GM23248 (cell line): Measurements from ENCODE around the gene TYW1B. TPM values are rescaled to one million over a fixed set of nuclear protein-coding genes. Genes with fewer than 3 reads are reported as not detected.
"Not testable (repeated sequence)": the region's sequence is repeated elsewhere in the genome, so short reads cannot be mapped to it uniquely, and the experiment has no call there.

Source experiments
- DNase-seq: peaks from one replicate; pipeline ENCODE4 v3.0.0-alpha.2; 2015
- H2AFZ ChIP-seq: fragments of 200-600 bp; sonication (generic); 2 replicates; pipeline ENCODE4 v1.6.1; 2016; ENCODE audit warnings: antibody characterized with exemption
- H3F3A ChIP-seq: fragments of 200-600 bp; sonication (generic); 2 replicates; pipeline ENCODE4 v1.6.1; 2016; ENCODE audit warnings: mild to moderate bottlenecking, antibody characterized with exemption, mixed run types; ENCODE audit not compliant: insufficient read depth
- H3K27ac ChIP-seq: fragments of 200-600 bp; sonication (generic); 2 replicates; pipeline ENCODE4 v1.5.1; 2016; ENCODE audit warnings: mild to moderate bottlenecking
- H3K27me3 ChIP-seq: fragments of 200-600 bp; sonication (generic); replicated peaks from 2 replicates; pipeline ENCODE4 v1.6.1; 2016; ENCODE audit warnings: mild to moderate bottlenecking; ENCODE audit not compliant: insufficient read depth
- H3K36me3 ChIP-seq: fragments of 200-600 bp; sonication (generic); 2 replicates; pipeline ENCODE4 v1.6.1; 2016; ENCODE audit warnings: low read depth, mild to moderate bottlenecking
- H3K4me1 ChIP-seq: fragments of 200-600 bp; sonication (generic); 2 replicates; pipeline ENCODE4 v1.6.1; 2016; ENCODE audit warnings: mild to moderate bottlenecking; ENCODE audit not compliant: insufficient read depth
- H3K4me2 ChIP-seq: fragments of 200-600 bp; sonication (generic); one replicate; pipeline ENCODE4 v1.6.1; 2016; ENCODE audit warnings: mild to moderate bottlenecking; ENCODE audit not compliant: unreplicated experiment
- H3K4me3 ChIP-seq: fragments of 200-600 bp; sonication (generic); 2 replicates; pipeline ENCODE4 v1.5.1; 2016; ENCODE audit warnings: mild to moderate bottlenecking
- H3K79me2 ChIP-seq: fragments of 200-600 bp; sonication (generic); 2 replicates; pipeline ENCODE4 v1.6.1; 2016; ENCODE audit warnings: mild to moderate bottlenecking; ENCODE audit not compliant: insufficient read depth
- H3K9ac ChIP-seq: fragments of 200-600 bp; sonication (generic); 2 replicates; pipeline ENCODE4 v1.6.1; 2016; ENCODE audit warnings: mild to moderate bottlenecking
- H3K9me2 ChIP-seq: fragments of 200-600 bp; sonication (generic); 2 replicates; pipeline ENCODE4 v1.6.1; 2016; ENCODE audit warnings: mixed run types, mild to moderate bottlenecking, moderate library complexity; ENCODE audit not compliant: insufficient read depth
- H3K9me3 ChIP-seq: fragments of 200-600 bp; sonication (generic); one replicate; pipeline ENCODE4 v1.6.1; 2017; ENCODE audit warnings: low read depth
- H4K20me1 ChIP-seq: fragments of 200-600 bp; sonication (generic); 2 replicates; pipeline ENCODE4 v1.6.0; 2016; ENCODE audit not compliant: insufficient read depth
- EZH2 ChIP-seq: fragments of 200-600 bp; sonication (generic); IDR thresholded peaks from 2 replicates; pipeline ENCODE4 v1.6.1; 2018; ENCODE audit warnings: antibody characterized with exemption, mild to moderate bottlenecking; ENCODE audit not compliant: insufficient read depth, poor library complexity, severe bottlenecking
- EZH2phosphoT487 ChIP-seq: fragments of 200-600 bp; sonication (generic); IDR thresholded peaks from 2 replicates; pipeline ENCODE4 v1.6.1; 2018; ENCODE audit warnings: antibody characterized with exemption, moderate library complexity, mild to moderate bottlenecking, low read depth; ENCODE audit not compliant: insufficient read depth
- WGBS, 2 experiments: methylation state at CpG; one replicate each; pipeline ENCODE4 v1.1.6; 2015 to 2017; ENCODE audit warnings: low lambda C conversion rate in 2 of 2, low coverage in 1 of 2; ENCODE audit errors: missing lambda C conversion rate in 2 of 2; 5-methylcytosine and 5-hydroxymethylcytosine counted together
- in situ Hi-C: fragments of 300-500 bp; cut with MboI; formaldehyde crosslinking; loops from 2 replicates; pipeline ENCODE4 v1.15.0; 2020
- polyA plus RNA-seq: library from polyadenylated mRNA; unstranded; fragments of >200 nt; fragmentation: Nextera tagmentation; extraction: Ambion mirVana; gene quantifications from 2 replicates; pipeline ENCODE4 v1.2.1, GENCODE V29; 2016
- total RNA-seq: library from RNA; depleted of rRNA; stranded (reverse); fragments of >200 nt; shearing (Covaris generic); gene quantifications from 2 replicates; pipeline ENCODE4 v1.2.3, GENCODE V29; 2014

Gene TYW1B
- total and polyA plus RNA-seq, 2 experiments from 2014 or later: 0.75 to 1.6 TPM

DNA sequence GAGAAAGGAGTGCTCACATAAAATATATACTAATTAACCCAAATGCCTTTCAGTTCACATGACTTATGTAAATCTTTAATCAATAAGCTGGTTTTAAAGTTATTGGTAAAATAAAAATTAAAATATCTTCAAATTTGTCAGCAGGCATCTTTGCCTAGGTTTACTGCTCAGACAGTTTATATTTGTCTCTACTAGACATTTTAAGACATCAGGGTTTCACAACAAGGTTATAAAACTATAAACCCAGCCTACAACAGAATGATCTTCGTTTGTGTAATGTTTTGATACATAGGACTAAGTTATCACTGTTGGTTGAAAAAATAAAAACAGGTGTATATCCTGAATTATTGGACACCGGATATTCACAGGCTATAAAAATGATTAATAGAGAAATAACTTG lies 67.4 kb downstream of the TYW1B start:
- Histone ChIP-seq H3K9me2 (no peaks in the 10 kb centered on the region), H3K4me1 (no peaks in the 10 kb centered on the region), H3K4me3 (no peak overlapping the region)

DNA sequence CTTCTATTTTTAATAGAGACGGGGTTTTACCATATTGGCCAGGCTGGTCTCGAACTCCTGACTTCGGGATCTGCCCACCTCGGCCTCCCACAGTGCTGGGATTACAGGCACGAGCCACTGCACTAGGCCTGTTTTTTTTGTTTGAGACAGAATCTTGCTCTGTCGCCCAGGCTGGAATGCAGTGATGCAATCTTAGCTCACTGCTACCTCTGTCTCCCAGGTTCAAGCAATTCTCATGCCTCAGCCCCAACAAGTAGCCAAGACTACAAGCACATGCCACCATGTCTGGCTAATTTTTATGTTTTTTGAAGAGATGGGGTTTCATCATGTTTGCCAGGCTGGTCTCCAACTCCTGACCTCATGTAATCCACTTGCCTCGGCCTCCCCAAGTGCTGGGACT lies 73.7 kb downstream of the TYW1B start:
- H3K27me3 ChIP-seq: no peaks in the 10 kb centered on the region
- H3K9ac ChIP-seq: no peak overlapping the region
- no peak for DNase-seq
- H2AFZ ChIP-seq: no peak overlapping the region
- H3K27ac ChIP-seq: no peak overlapping the region
- no peaks in the 10 kb centered on the region for H4K20me1 ChIP-seq
- TF ChIP-seq EZH2phosphoT487: no peak
- no peak for TF ChIP-seq EZH2
- in situ Hi-C loops: no loop called here
- no peaks in the 10 kb centered on the region for H3K79me2 ChIP-seq
- H3K4me2 ChIP-seq: no peak overlapping the region
- H3K4me1 ChIP-seq: no peaks in the 10 kb centered on the region
- no peak overlapping the region for H3K4me3 ChIP-seq
- no peaks in the 10 kb centered on the region for H3F3A ChIP-seq
- H3K9me2 ChIP-seq: no peaks in the 10 kb centered on the region
- WGBS, 2 experiments: 88 to 89% methylated on average over 7 of the region's 7 CpGs
- H3K36me3 ChIP-seq: no peaks in the 10 kb centered on the region
- H3K9me3 ChIP-seq: no peaks in the 10 kb centered on the region

More for the DNA sequence above, 67.4 kb downstream of the TYW1B start:
- no peak for TF ChIP-seq EZH2
- no peak for TF ChIP-seq EZH2phosphoT487
- Histone ChIP-seq H3K9ac (no peak overlapping the region), H2AFZ (no peak overlapping the region), H3K9me3 (no peaks in the 10 kb centered on the region), H3K36me3 (no peaks in the 10 kb centered on the region; the same call in 1 of the 2 replicates), H3F3A (no peaks in the 10 kb centered on the region), H3K79me2 (no peaks in the 10 kb centered on the region), H4K20me1 (no peaks in the 10 kb centered on the region), H3K27me3 (no peaks in the 10 kb centered on the region), H3K27ac (no peak overlapping the region), H3K4me2 (no peak overlapping the region)
- DNase-seq: no peak
- 72 to 75% methylated on average over 2 of the region's 2 CpGs for WGBS, 2 experiments
- in situ Hi-C loops: no loop called here

DNA sequence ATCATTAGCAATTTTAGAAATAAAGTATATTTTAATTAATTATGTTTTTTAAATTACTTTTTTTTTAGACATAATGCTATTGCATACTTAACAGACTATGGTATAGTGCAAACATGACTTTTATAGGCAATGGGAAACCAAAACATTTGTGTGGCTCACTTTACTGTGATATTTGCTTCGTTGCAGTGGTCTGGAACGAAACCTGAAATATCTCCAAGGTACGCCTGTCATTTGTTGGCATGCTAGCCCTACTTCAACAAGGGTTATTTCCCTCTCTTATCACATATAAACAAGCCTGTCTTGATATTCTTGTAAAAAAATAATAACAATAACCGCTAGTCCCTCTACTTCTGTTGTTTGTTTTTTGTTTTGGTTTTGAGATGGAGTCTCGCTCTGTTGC lies 74.2 kb downstream of the TYW1B start:
- Histone ChIP-seq H3K79me2 (no peaks in the 10 kb centered on the region), H3K4me3 (no peak overlapping the region), H3F3A (no peaks in the 10 kb centered on the region), H3K9me2 (no peaks in the 10 kb centered on the region), H4K20me1 (no peaks in the 10 kb centered on the region), H3K27ac (no peak overlapping the region), H2AFZ (no peak overlapping the region), H3K4me1 (no peaks in the 10 kb centered on the region), H3K36me3 (no peaks in the 10 kb centered on the region), H3K9ac (no peak overlapping the region), H3K9me3 (no peaks in the 10 kb centered on the region), H3K4me2 (no peak overlapping the region), H3K27me3 (no peaks in the 10 kb centered on the region)
- TF ChIP-seq EZH2 (no peak), EZH2phosphoT487 (no peak)
- in situ Hi-C loops: no loop called here
- no peak for DNase-seq
- 96 to 98% methylated on average over 5 of the region's 5 CpGs for WGBS, 2 experiments

DNA sequence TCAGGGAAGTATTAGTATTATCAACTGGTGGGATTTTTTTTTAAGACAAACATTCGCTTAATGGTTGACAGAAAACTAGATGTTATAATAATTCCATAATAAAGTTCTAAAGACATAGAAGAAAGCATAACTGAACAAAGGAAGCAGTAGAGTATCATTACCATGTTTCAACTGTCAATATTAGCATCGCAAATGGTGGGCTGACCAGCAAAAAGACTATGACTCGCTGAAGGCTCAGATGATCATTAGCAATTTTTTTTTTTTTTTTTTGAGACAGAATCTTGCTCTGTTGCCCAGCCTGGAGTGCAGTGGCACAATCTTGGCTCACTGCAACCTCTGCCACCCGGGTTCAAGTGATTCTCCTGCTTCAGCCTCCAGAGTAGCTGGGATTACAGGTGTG lies 74.8 kb downstream of the TYW1B start:
- H3K27me3 ChIP-seq, DNase-seq, H3K9me3 ChIP-seq, H4K20me1 ChIP-seq, H2AFZ ChIP-seq, H3F3A ChIP-seq, H3K4me1 ChIP-seq, in situ Hi-C loops, H3K9ac ChIP-seq, H3K4me3 ChIP-seq, H3K36me3 ChIP-seq, H3K9me2 ChIP-seq, H3K4me2 ChIP-seq, H3K79me2 ChIP-seq, H3K27ac ChIP-seq: not testable (repeated sequence)
- WGBS, 2 experiments: 97 to 99% methylated on average over 4 of the region's 4 CpGs

DNA sequence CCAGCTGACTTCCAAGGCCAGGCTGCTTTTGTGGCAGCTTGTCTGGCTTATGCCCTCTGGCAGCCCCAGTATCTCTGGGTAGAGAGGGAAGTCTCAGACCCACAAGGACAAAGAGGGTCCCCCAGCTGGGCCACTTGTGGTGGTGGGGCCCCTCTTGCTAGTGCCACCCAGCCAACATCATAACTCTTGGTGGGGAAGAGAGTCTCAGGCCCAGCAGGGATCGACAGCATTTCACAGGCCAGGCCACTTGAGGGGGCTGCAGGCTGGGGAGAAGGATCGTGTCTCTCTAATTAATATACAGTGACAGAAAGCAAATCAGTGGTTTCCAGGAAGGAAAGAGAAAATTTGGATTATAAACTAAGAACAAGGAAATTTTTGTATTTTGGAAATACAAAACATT lies 76.0 kb downstream of the TYW1B start:
- Histone ChIP-seq H4K20me1 (no peaks in the 10 kb centered on the region), H3K4me3 (no peak overlapping the region), H3K79me2 (no peaks in the 10 kb centered on the region), H3K4me1 (no peaks in the 10 kb centered on the region), H3K9me2 (no peaks in the 10 kb centered on the region), H3K27ac (no peak overlapping the region), H2AFZ (no peak overlapping the region), H3K36me3 (no peaks in the 10 kb centered on the region), H3K9me3 (no peaks in the 10 kb centered on the region), H3K9ac (no peak overlapping the region), H3K27me3 (no peaks in the 10 kb centered on the region), H3K4me2 (no peak overlapping the region), H3F3A (no peaks in the 10 kb centered on the region)
- TF ChIP-seq EZH2: no peak
- TF ChIP-seq EZH2phosphoT487: no peak
- WGBS, 2 experiments: 89 to 95% methylated on average over 2 of the region's 2 CpGs
- DNase-seq: no peak
- in situ Hi-C loops: no loop called here
